SK-N-MC (cell line): Measurements from ENCODE around the gene ARMC9.

Experiments used
- DNase-seq: peaks from one replicate; pipeline ENCODE4 v3.0.0-alpha.2; 2011; ENCODE audit warnings: low read depth, low spot score
- H3K27ac ChIP-seq: fragments of 200-600 bp; sonication (generic); 2 replicates; pipeline ENCODE4 v1.5.1; 2016; ENCODE audit warnings: mixed run types
- H3K36me3 ChIP-seq: fragments of 200-600 bp; sonication (generic); 2 replicates; pipeline ENCODE4 v1.6.1; 2017; ENCODE audit warnings: antibody characterized with exemption, low read length, mixed read lengths; ENCODE audit not compliant: insufficient read depth
- H3K4me3 ChIP-seq: fragments of 200-600 bp; sonication (generic); 2 replicates; pipeline ENCODE4 v1.5.1; 2016
- H3K9ac ChIP-seq: fragments of 200-600 bp; sonication (generic); 2 replicates; pipeline ENCODE4 v1.8.0; 2017; ENCODE audit warnings: mixed run types, mixed read lengths; ENCODE audit not compliant: insufficient read length
- H3K9me3 ChIP-seq: fragments of 200-600 bp; sonication (generic); 2 replicates; pipeline ENCODE4 v1.6.1; 2017; ENCODE audit warnings: low read depth, mild to moderate bottlenecking, antibody characterized with exemption, low read length, moderate library complexity, mixed read lengths
- EZH2 ChIP-seq: fragments of 200-600 bp; sonication (generic); IDR thresholded peaks from one replicate; pipeline ENCODE4 v1.6.1; 2017; ENCODE audit warnings: antibody characterized with exemption
- FOXP2 ChIP-seq: optimal IDR thresholded peaks from 2 replicates; pipeline ENCODE3; 2011; ENCODE audit warnings: mild to moderate bottlenecking, moderate library complexity; ENCODE audit not compliant: insufficient read depth; ENCODE audit errors: extremely low read length, control extremely low read depth
- POLR2AphosphoS5 ChIP-seq: IDR thresholded peaks from 2 replicates; pipeline ENCODE4 v1.6.1; 2012; ENCODE audit warnings: mild to moderate bottlenecking, low read depth, low read length, borderline replicate concordance

ARMC9 gene

GRCh38 chr2:231228223-231228622 lies 29.8 kb downstream of the ARMC9 start:
- Histone ChIP-seq H3K36me3 (no peaks in the 10 kb centered on the region), H3K27ac (no peak overlapping the region), H3K9me3 (no peaks in the 10 kb centered on the region), H3K4me3 (no peak overlapping the region), H3K9ac (no peak overlapping the region)
- DNase-seq, result no peak
- TF ChIP-seq FOXP2 (no peak), POLR2AphosphoS5 (no peak), EZH2 (no peak)

- Histone ChIP-seq H3K9me3 (no peaks in the 10 kb centered on the region), H3K27ac (no peak overlapping the region), H3K9ac (no peak overlapping the region), H3K4me3 (no peak overlapping the region), H3K36me3 (no peaks in the 10 kb centered on the region)
- no peak for DNase-seq
- TF ChIP-seq POLR2AphosphoS5, result no peak
- TF ChIP-seq EZH2, result no peak
- TF ChIP-seq FOXP2, result no peak
Measured at GRCh38 chr2:231228974-231229529, 30.6 kb downstream of the ARMC9 start.

- Histone ChIP-seq H3K9ac (no peak overlapping the region), H3K9me3 (no peaks in the 10 kb centered on the region), H3K4me3 (no peak overlapping the region), H3K27ac (no peak overlapping the region), H3K36me3 (no peaks in the 10 kb centered on the region)
- TF ChIP-seq POLR2AphosphoS5 (no peak), FOXP2 (no peak), EZH2 (no peak)
- DNase-seq, result no peak
Measured at GRCh38 chr2:231235217-231235616, 36.8 kb downstream of the ARMC9 start.

- Histone ChIP-seq H3K9ac (no peak overlapping the region), H3K27ac (no peak overlapping the region), H3K9me3 (no peaks in the 10 kb centered on the region), H3K36me3 (no peaks in the 10 kb centered on the region), H3K4me3 (no peak overlapping the region)
- DNase-seq, result no peak
- no peak for TF ChIP-seq POLR2AphosphoS5
- no peak for TF ChIP-seq EZH2
- TF ChIP-seq FOXP2, result no peak
Measured at GRCh38 chr2:231238689-231239088, 40.3 kb downstream of the ARMC9 start.

- TF ChIP-seq EZH2 (no peak), POLR2AphosphoS5 (no peak), FOXP2 (no peak)
- no peak for DNase-seq
- H3K27ac ChIP-seq, result no peak overlapping the region
- no peak overlapping the region for H3K9ac ChIP-seq
- H3K9me3 ChIP-seq, result no peaks in the 10 kb centered on the region
- H3K4me3 ChIP-seq, result no peak overlapping the region
- no peaks in the 10 kb centered on the region for H3K36me3 ChIP-seq
Measured at GRCh38 chr2:231239751-231240150, 41.3 kb downstream of the ARMC9 start.

GRCh38 chr2:231241755-231242507 lies 43.5 kb downstream of the ARMC9 start:
- Histone ChIP-seq H3K9ac (no peak overlapping the region), H3K27ac (no peak overlapping the region), H3K9me3 (no peaks in the 10 kb centered on the region), H3K4me3 (no peak overlapping the region), H3K36me3 (no peaks in the 10 kb centered on the region)
- TF ChIP-seq POLR2AphosphoS5, result no peak
- no peak for TF ChIP-seq EZH2
- TF ChIP-seq FOXP2, result no peak
- DNase-seq, result no peak

GRCh38 chr2:231243866-231244265 lies 45.4 kb downstream of the ARMC9 start:
- Histone ChIP-seq H3K4me3 (no peak overlapping the region), H3K36me3 (no peaks in the 10 kb centered on the region), H3K9ac (no peak overlapping the region), H3K9me3 (no peaks in the 10 kb centered on the region), H3K27ac (no peak overlapping the region; the same call in 1 of the 2 replicates)
- no peak for TF ChIP-seq EZH2
- no peak for TF ChIP-seq FOXP2
- TF ChIP-seq POLR2AphosphoS5, result no peak
- no peak for DNase-seq

- Histone ChIP-seq H3K27ac (no peak overlapping the region), H3K9ac (no peak overlapping the region), H3K4me3 (no peak overlapping the region), H3K9me3 (no peaks in the 10 kb centered on the region), H3K36me3 (no peaks in the 10 kb centered on the region)
- TF ChIP-seq EZH2 (no peak), POLR2AphosphoS5 (no peak), FOXP2 (no peak)
- no peak for DNase-seq
Measured at GRCh38 chr2:231244382-231245248, 46.2 kb downstream of the ARMC9 start.

- no peak for DNase-seq
- TF ChIP-seq POLR2AphosphoS5, result no peak
- no peak for TF ChIP-seq EZH2
- TF ChIP-seq FOXP2, result no peak
Measured at GRCh38 chr2:231245249-231246094, 47.0 kb downstream of the ARMC9 start.

More at GRCh38 chr2:231245249-231246094, 47.0 kb downstream of the ARMC9 start:
- Histone ChIP-seq H3K9ac (no peak overlapping the region), H3K27ac (no peak overlapping the region), H3K9me3 (no peaks in the 10 kb centered on the region), H3K4me3 (no peak overlapping the region), H3K36me3 (no peaks in the 10 kb centered on the region)
